ENCODE measurements around the gene CNOT11. TPM values are rescaled to one million over a fixed set of nuclear protein-coding genes. Genes with fewer than 3 reads are reported as not detected.
"Not testable (repeated sequence)": the region's sequence is repeated elsewhere in the genome, so short reads cannot be mapped to it uniquely, and the experiment has no call there.

CNOT11 gene
- total RNA-seq, 1 experiment from 2014 or later, result 67.7 TPM

GRCh38 chr2:101208830-101209229, 43.9 kb upstream of the CNOT11 start:
- no peak overlapping the region for H3K4me3 Mint-ChIP-seq (ENCODE audit: low read depth, unreplicated experiment)
- CTCF ChIA-PET, result no interaction called here
- no peaks in the 10 kb centered on the region for H3K4me1 Mint-ChIP-seq (ENCODE audit: low read depth, unreplicated experiment)
- BruUV-seq (replicated peaks), result no TSS peak
- no peaks in the 10 kb centered on the region for H3K27me3 Mint-ChIP-seq (ENCODE audit: unreplicated experiment)
- TF ChIP-seq, protein P1, sequence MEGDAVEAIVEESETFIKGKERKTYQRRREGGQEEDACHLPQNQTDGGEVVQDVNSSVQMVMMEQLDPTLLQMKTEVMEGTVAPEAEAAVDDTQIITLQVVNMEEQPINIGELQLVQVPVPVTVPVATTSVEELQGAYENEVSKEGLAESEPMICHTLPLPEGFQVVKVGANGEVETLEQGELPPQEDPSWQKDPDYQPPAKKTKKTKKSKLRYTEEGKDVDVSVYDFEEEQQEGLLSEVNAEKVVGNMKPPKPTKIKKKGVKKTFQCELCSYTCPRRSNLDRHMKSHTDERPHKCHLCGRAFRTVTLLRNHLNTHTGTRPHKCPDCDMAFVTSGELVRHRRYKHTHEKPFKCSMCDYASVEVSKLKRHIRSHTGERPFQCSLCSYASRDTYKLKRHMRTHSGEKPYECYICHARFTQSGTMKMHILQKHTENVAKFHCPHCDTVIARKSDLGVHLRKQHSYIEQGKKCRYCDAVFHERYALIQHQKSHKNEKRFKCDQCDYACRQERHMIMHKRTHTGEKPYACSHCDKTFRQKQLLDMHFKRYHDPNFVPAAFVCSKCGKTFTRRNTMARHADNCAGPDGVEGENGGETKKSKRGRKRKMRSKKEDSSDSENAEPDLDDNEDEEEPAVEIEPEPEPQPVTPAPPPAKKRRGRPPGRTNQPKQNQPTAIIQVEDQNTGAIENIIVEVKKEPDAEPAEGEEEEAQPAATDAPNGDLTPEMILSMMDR (IDR thresholded peaks at IDR 0.05; ENCODE audit: unreplicated experiment), result no peak
- H3K36me3 Mint-ChIP-seq (ENCODE audit: insufficient read depth, unreplicated experiment), result no peaks in the 10 kb centered on the region
- peaks cover 4% of the 10 kb centered on the region for H3K9me3 Mint-ChIP-seq (ENCODE audit: low read depth, unreplicated experiment)
- intact Hi-C loops (cut with micrococcal nuclease; ENCODE audit: unreplicated experiment), result no loop called here
- no peak for DNase-seq
- no peak overlapping the region for H3K27ac Mint-ChIP-seq (ENCODE audit: unreplicated experiment)

DNA sequence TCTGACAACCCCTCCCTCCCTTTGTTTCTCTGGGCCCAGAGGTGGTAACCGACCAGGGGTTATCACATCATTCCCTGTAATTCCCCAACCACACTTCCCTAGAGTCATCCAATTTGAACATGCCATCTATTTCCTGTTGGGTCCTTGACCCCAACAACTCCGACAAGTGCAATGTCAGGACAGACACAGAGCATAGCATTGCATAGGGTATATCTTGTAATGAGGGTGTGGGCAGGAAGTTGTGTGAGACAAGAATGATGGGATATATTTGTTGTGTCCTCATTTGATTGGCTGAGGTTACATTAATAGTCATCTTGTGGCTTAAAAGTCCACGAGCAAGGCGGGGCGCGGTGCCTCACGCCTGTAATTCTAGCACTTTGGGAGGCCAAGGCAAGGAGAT, 33.4 kb upstream of the CNOT11 start:
- Mint-ChIP-seq H3K9me3 (ENCODE audit: low read depth, unreplicated experiment) (no peaks in the 10 kb centered on the region), H3K4me3 (ENCODE audit: low read depth, unreplicated experiment) (no peak overlapping the region), H3K27ac (ENCODE audit: unreplicated experiment) (no peak overlapping the region), H3K4me1 (ENCODE audit: low read depth, unreplicated experiment) (no peaks in the 10 kb centered on the region), H3K27me3 (ENCODE audit: unreplicated experiment) (no peaks in the 10 kb centered on the region), H3K36me3 (ENCODE audit: insufficient read depth, unreplicated experiment) (no peaks in the 10 kb centered on the region)
- TF ChIP-seq, protein P1 (IDR thresholded peaks at IDR 0.05; ENCODE audit: unreplicated experiment), result no peak
- CTCF ChIA-PET, result interaction anchor here (0.7 to 1.6 kb wide), 2 partner anchors 13 to 15 kb away, joined by 4 to 5 read pairs; no protein-coding TSS in a partner anchor
- intact Hi-C loops (cut with micrococcal nuclease; ENCODE audit: unreplicated experiment), result no loop called here
- BruUV-seq (replicated peaks), result no TSS peak
- no peak for DNase-seq

GRCh38 chr2:101220091-101220490, 32.6 kb upstream of the CNOT11 start:
- intact Hi-C loops (cut with micrococcal nuclease; ENCODE audit: unreplicated experiment); H3K4me3 Mint-ChIP-seq (ENCODE audit: low read depth, unreplicated experiment); H3K27ac Mint-ChIP-seq (ENCODE audit: unreplicated experiment); BruUV-seq (replicated peaks); H3K36me3 Mint-ChIP-seq (ENCODE audit: insufficient read depth, unreplicated experiment); CTCF ChIA-PET; H3K9me3 Mint-ChIP-seq (ENCODE audit: low read depth, unreplicated experiment); H3K27me3 Mint-ChIP-seq (ENCODE audit: unreplicated experiment); DNase-seq; H3K4me1 Mint-ChIP-seq (ENCODE audit: low read depth, unreplicated experiment): not testable (repeated sequence)

- no TSS peak for BruUV-seq (replicated peaks)
- H3K27me3 Mint-ChIP-seq (ENCODE audit: unreplicated experiment), result no peaks in the 10 kb centered on the region
- no peak overlapping the region for H3K4me3 Mint-ChIP-seq (ENCODE audit: low read depth, unreplicated experiment)
- no peaks in the 10 kb centered on the region for H3K9me3 Mint-ChIP-seq (ENCODE audit: low read depth, unreplicated experiment)
- H3K4me1 Mint-ChIP-seq (ENCODE audit: low read depth, unreplicated experiment), result no peaks in the 10 kb centered on the region
- no peak overlapping the region for H3K27ac Mint-ChIP-seq (ENCODE audit: unreplicated experiment)
- H3K36me3 Mint-ChIP-seq (ENCODE audit: insufficient read depth, unreplicated experiment), result no peaks in the 10 kb centered on the region
- intact Hi-C loops (cut with micrococcal nuclease; ENCODE audit: unreplicated experiment), result no loop called here
- DNase-seq, result no peak
- CTCF ChIA-PET, result no interaction called here
- TF ChIP-seq, protein P1 (IDR thresholded peaks at IDR 0.05; ENCODE audit: unreplicated experiment), result no peak
These were observed 28.9 kb upstream of the CNOT11 start for GRCh38 chr2:101223814-101224231.

- Mint-ChIP-seq H3K4me1 (ENCODE audit: low read depth, unreplicated experiment) (peaks cover 36% of the 10 kb centered on the region), H3K27ac (ENCODE audit: unreplicated experiment) (no peak overlapping the region), H3K36me3 (ENCODE audit: insufficient read depth, unreplicated experiment) (no peaks in the 10 kb centered on the region), H3K4me3 (ENCODE audit: low read depth, unreplicated experiment) (no peak overlapping the region), H3K27me3 (ENCODE audit: unreplicated experiment) (no peaks in the 10 kb centered on the region), H3K9me3 (ENCODE audit: low read depth, unreplicated experiment) (peaks cover 6% of the 10 kb centered on the region)
- no peak for DNase-seq
- CTCF ChIA-PET, result interaction anchor here (1.3 to 1.4 kb wide), 2 partner anchors 13 to 21 kb away, joined by 5 to 13 read pairs; no protein-coding TSS in a partner anchor
- intact Hi-C loops (cut with micrococcal nuclease; ENCODE audit: unreplicated experiment), result no loop called here
- BruUV-seq (replicated peaks), result no TSS peak
- TF ChIP-seq, protein P1 (IDR thresholded peaks at IDR 0.05; ENCODE audit: unreplicated experiment), result no peak
These were observed 22.1 kb upstream of the CNOT11 start for GRCh38 chr2:101230541-101231001.

All from Calu3 (cell line).